PFSK-1 (cell line): Measurements from ENCODE around the gene EYA3.

ENCODE experiments used
- POLR2AphosphoS5 ChIP-seq: IDR thresholded peaks from 2 replicates; pipeline ENCODE4 v1.6.1; 2012; ENCODE audit warnings: low read depth, mild to moderate bottlenecking, control low read depth, low read length, moderate library complexity
- REST ChIP-seq, 2 experiments: IDR thresholded peaks; 2 replicates each; pipeline versions ENCODE4 v1.6.1 to v1.8.0; 2011 to 2012; ENCODE audit warnings: low read depth in 2 of 2, low read length in 2 of 2, control low read depth in 1 of 2, inconsistent platforms in 1 of 2, mild to moderate bottlenecking in 1 of 2, moderate library complexity in 1 of 2; ENCODE audit not compliant: insufficient read depth in 1 of 2
- SIN3A ChIP-seq: IDR thresholded peaks from 2 replicates; pipeline ENCODE4 v1.6.1; 2012; ENCODE audit warnings: mild to moderate bottlenecking, low read length, moderate library complexity, borderline replicate concordance; ENCODE audit not compliant: insufficient read depth

DNA sequence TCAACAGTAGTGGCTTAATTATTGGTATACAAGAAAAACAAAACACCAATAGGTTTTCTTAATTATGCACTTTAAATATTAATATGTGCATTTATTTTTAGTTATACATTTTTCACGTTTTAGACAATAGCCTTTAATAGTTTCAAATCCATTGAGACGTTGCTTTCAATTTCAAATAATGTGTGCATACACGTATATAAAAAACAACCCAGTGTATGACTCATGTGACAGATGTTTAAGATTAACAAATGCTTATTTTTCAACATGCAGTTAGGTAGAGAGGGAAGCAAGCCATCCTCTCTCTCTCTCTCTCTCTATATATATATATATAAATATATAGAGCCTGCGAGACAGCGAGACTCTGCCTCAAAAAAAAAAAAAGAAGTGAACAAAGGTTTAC, 24.3 kb downstream of the EYA3 start:
- TF ChIP-seq REST (IDR thresholded peaks at IDR 0.05; ENCODE audit: insufficient read depth in 1 of 2, low read depth in 2 of 2, low read length in 2 of 2) (no peak), POLR2AphosphoS5 (no peak), SIN3A (no peak)
